Cerebellar nuclear complex (tissue), 1 donor: ENCODE data around the gene SCN11A.

Source experiments
- DNase-seq, 2 experiments: peaks; one replicate each; lab custom pipeline; 2025; lab: John Stamatoyannopoulos, UW

SCN11A gene

DNA sequence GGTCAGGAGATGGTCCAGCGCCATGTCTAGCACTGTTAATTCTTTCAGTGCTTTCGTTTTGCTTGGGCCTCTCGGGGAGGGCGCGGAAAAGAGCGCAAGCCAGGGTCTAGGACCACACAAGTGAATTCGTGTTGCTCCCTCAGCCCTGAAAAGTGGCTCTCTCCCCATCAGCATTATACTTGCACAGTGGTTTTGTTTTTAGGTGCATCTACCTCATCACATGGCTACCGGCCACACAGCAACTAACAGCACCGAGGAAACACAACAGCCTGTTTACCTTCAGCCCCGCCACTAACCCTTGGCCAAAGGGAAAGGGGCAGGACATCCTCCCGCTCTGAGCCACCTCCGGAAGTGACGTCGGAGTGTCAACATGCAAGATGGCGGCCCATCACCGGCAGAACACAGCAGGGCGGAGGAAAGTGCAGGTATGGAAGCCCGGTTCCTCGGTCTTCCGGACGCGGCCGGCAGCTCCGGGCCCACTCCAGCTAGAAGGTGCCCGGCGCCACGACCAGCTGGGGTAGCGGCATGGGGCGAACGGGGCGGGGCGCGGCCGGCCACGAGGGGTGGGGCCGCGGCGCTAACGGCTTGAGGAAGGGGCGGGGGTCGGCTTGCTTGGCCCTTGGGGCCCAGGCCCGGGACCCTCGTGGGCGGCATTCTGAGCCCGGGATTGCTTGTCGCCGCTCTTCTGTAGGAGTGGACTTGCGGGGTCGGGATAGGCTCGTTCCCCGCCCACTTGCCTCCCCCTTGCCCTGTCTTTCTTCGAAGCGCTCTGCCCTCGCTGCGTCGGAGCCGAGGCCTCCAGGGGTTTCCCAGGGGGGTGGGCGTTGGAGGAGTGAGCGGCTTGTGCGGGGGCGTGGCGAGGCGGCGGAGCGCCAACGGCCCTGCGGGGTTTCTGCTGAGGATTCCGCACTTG, at the start of gene SCN11A, which contains the start of gene WDR48:
Gene SCN11A, minus strand, starts transcription at position 296 of the 913 bp plus-strand sequence. CDS start 101,582 bp downstream, outside the sequence.
Gene WDR48, plus strand, starts transcription at position 368 of the 913 bp plus-strand sequence. Its CDS starts 10 bp downstream, at position 378.
- DNase-seq = peak; percentile 77 to 92

DNA sequence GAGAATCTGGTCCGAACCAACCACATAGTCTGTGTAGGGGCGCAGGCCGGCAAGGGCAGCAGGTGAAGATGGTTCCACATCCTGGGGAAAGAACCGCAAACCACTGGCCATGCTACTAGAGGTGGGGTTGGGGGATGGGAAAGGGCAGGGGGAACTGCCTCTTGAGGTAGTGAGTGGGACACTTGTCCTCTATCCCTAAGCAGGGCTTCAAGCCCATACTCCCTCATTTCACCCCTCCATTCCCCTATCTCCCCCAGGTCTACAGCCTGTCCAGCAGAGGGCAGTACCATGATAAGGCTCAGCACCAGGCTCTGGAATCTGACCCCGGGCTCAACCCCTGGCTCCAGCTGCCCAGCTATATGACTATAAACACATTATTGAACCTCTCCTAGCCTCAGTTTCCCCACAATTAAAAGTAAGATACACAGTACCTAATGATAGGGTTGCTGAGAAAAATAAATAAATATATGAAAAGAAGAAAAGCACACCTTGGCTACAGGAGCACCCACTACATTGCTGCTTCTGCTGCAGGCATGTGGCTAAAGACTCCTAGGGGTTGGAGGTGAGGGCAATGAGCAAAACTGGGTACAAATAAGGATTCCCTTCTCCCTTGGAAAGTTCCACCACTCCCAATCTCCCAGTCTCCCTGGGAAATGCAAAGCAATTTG, 49.4 kb upstream of the SCN11A start:
- no peak for DNase-seq

- no peak for DNase-seq
These were observed 48.7 kb upstream of the SCN11A start for GRCh38 chr3:39100500-39100886.

GRCh38 chr3:39099738-39100499, 48.2 kb upstream of the SCN11A start:
- no peak for DNase-seq

- DNase-seq = no peak
These were observed 47.5 kb upstream of the SCN11A start for GRCh38 chr3:39099242-39099641.

DNA sequence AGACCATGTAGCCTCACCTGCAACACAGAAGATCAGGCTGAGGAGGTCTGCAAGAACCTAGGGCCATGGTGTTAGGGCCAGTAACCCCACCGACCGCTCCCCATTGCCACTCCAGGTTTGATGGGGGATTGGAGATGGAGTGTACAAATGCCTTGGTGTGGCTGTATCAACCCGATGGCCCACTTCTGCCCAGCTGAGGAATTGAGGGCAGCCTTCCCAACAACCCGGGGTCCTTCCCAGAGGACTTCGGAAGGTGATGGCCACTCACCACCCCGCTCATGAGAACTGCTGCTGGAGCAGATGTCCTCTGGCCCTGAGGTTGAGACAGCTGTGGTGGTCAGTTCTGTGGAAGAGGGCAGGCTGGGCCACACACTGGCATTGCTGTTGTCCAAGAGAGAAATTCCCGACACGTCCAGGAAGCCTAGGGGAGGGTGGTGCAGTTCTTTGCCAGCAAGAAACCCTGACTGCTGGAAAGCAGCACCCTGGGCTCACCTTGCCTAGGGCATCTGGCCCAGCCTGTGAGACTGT, 46.8 kb upstream of the SCN11A start:
- no peak for DNase-seq

DNA sequence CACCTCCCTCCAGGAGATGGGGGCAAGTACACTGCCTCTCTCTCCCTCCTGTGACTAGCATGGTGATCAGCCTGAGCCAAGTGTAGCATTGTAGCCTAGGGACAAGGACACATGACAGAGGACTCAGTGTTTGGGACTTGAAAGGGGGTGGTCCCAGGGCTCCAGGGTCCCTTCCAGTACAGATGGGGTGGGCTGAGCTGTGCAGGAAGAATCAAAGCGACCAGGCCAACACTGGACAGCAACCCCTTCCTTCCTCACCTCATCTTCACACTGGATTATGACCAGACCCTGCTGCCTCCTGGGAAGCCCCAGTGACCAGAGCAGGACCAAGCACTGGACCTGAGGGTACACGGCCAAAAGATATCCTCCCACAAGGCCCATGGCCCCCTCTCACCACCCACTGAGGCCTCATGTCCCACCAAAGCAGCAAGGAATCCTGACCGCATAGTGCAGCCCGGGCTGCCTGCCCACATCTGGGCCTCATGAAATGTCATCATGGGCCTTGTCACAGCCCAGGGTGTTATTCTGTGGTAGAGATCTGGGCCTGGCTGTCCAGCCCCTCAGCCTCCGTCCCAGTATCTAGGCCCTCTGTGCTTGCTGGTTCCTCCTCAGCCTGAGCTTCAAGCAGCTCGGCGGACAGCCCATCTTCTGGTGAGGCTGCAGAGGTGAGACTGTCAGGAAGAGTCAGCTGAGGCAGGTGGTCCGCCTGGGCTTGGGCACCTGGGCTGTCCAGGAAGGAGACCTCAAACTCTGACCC, 46.1 kb upstream of the SCN11A start:
- no peak for DNase-seq

DNA sequence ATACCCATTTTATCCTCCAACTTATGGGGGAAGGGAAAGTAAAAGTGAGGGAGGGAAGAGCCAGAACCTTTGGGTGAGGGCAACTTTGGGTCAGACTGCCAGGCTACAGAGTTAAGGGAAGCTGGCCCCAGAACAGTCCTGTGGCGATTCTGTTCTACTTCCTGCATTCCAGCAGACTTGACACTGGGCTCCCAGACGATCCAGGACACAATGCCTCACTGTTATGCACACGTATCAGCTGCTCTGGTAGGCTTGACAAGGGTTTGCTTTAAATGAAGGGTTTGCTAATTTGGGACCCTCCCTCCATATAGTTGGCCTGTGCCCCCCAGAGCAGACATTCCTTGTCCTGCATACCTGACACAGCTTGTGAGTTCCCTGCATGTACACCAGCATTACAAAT, 45.0 kb upstream of the SCN11A start:
- DNase-seq = no peak

- no peak for DNase-seq
These were observed 44.0 kb upstream of the SCN11A start for GRCh38 chr3:39095778-39096177.

DNA sequence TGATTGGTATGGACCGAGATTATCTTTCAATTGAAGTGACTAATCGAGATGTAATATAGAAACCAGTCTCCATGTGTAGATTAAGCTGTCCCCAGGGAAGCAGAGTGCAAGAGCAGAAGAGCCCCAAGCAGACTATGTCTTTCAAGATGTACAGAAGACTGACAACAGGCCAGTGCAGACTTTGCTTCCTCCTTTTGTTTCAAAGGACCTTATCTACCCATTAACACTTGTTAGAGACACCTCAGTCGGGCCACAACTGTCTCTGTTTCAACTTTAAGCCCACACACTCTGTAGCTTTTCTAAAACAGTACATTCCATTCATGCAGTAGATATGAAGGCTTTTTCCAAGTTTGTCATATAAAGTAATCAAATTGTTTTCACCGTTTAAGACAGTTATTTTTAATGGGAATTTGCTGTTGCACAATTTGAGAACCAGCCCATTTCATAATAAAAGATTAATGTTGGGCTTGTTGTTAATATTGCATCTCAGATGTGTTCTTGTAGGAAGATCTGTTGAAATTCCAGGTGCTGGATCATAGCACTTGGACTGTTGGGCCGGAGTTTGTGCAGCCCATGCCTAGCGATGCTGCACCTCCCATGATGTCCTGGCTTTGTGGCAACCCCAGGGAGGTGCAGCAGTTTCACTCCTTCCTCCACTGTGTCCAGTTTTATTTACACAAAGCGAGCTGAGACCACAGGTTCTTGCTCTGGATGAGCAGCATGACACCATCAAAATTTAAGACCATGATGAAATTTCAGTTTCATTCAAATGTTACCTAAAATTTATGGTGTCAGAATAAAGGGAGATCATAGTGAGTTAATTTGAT, 43.3 kb upstream of the SCN11A start:
- DNase-seq = no peak

DNA sequence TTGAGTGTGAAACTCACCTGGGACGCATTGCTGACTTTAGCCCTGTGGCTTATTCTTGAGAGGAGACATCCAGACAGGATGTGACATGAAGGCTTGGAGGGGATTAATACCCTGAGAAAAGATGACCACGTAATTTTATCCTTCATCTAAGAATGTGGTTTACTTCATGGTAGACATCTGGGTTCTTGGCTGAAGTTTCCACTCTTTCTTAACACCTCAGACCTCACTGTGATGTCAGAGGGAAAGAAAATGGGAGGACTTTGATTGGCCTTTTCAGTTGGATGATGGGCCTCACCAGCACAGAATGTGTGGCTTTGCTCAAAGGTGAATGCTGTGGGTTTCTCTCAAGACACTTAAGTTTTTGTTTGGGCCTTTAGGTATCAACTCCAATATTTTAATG, 39.2 kb upstream of the SCN11A start:
- DNase-seq = no peak

- no peak for DNase-seq
These were observed 37.1 kb upstream of the SCN11A start for GRCh38 chr3:39088889-39089288.

GRCh38 chr3:39088456-39088855, 36.7 kb upstream of the SCN11A start:
- no peak for DNase-seq

- no peak for DNase-seq
These were observed 34.4 kb upstream of the SCN11A start for GRCh38 chr3:39086144-39086543.

DNA sequence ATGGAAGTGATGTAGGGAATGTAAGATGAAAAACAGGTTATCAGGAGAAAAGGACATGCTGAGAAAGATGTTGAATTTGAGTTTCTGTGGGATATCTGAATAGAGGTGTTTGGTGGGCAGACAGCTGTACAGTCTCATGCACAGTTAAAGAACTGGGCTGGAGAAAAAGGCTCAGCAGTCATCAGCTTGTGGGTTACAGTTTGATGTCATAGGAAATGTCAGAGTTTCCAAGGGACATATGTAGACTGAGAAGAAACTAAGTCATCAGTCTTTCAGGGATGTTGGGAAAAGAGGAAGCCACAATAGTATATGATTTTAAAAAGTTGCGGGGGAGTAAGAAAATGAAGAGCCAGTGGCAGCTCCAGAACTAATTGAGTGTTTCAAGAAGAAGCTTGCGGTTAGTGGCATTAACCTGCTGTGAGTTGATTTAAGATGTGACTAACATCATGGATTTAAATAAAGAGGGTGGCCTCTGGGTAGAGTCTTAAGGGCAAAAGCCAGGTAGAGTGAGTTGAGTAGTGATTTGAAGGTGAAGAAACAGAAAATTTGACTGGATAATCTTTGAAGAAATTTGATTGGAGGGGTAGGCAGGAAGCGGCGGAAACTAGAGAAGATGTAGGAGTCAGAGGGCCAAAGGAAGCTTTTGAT, 31.0 kb upstream of the SCN11A start:
- DNase-seq = no peak

GRCh38 chr3:39080026-39080425, 28.3 kb upstream of the SCN11A start:
- DNase-seq = no peak

GRCh38 chr3:39079530-39079929, 27.8 kb upstream of the SCN11A start:
- DNase-seq = no peak

- DNase-seq = no peak
These were observed 24.2 kb upstream of the SCN11A start for GRCh38 chr3:39075910-39076309.

GRCh38 chr3:39068556-39068955, 16.8 kb upstream of the SCN11A start:
- DNase-seq = no peak

DNA sequence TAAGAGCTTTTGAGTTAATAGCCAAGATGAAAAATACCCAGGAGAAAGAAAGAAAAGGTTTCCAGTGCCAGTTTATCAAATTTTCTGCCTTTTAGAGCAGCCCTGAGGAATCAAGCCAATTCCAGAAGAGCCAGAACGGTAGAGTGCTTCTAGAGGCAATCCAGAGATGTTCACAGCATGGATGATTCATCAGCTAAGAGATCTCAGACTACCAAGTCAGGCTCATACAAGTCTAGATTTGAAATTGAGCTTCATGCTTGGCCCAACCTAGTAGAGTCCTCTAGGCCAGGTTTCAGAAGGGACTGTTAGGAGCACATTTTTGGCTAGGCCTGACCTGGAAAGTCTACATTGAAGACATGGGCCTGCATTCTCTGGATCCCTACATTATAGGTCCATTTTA, 15.5 kb upstream of the SCN11A start:
- no peak for DNase-seq
